ENCODE results near the gene RASGRF2.

RASGRF2 gene

GRCh38 chr5:81067406-81067805 is 107.2 kb downstream of the RASGRF2 start:
- FAIRE-seq (no peak), DNase-seq (ENCODE audit: insufficient read length, low spot score) (no peak)

GRCh38 chr5:81068063-81068462 is 107.9 kb downstream of the RASGRF2 start:
- DNase-seq (ENCODE audit: insufficient read length, low spot score) (no peak), FAIRE-seq (no peak)

GRCh38 chr5:81068635-81069034 is 108.5 kb downstream of the RASGRF2 start:
- FAIRE-seq: no peak
- no peak for DNase-seq (ENCODE audit: insufficient read length, low spot score)

- no peak for FAIRE-seq
- DNase-seq (ENCODE audit: insufficient read length, low spot score): no peak
Observed at GRCh38 chr5:81069990-81070389, 109.8 kb downstream of the RASGRF2 start.

- DNase-seq (ENCODE audit: insufficient read length, low spot score) (no peak), FAIRE-seq (no peak)
Observed at GRCh38 chr5:81070571-81071255, 110.5 kb downstream of the RASGRF2 start.

- DNase-seq (ENCODE audit: insufficient read length, low spot score) (no peak), FAIRE-seq (no peak)
Observed at GRCh38 chr5:81075041-81075440, 114.9 kb downstream of the RASGRF2 start.

- FAIRE-seq (no peak), DNase-seq (ENCODE audit: insufficient read length, low spot score) (no peak)
Observed at GRCh38 chr5:81077105-81077504, 116.9 kb downstream of the RASGRF2 start.

GRCh38 chr5:81078930-81079329 is 118.8 kb downstream of the RASGRF2 start:
- DNase-seq (ENCODE audit: insufficient read length, low spot score) (no peak), FAIRE-seq (no peak)

- DNase-seq (ENCODE audit: insufficient read length, low spot score) (no peak), FAIRE-seq (no peak)
Observed at GRCh38 chr5:81080809-81081460, 120.8 kb downstream of the RASGRF2 start.

GRCh38 chr5:81081461-81081835 is 121.3 kb downstream of the RASGRF2 start:
- no peak for FAIRE-seq

GRCh38 chr5:81086881-81087281 is 126.7 kb downstream of the RASGRF2 start:
- FAIRE-seq: no peak
- no peak for DNase-seq (ENCODE audit: insufficient read length, low spot score)

More at GRCh38 chr5:81081461-81081835, 121.3 kb downstream of the RASGRF2 start:
- DNase-seq (ENCODE audit: insufficient read length, low spot score): no peak

- DNase-seq (ENCODE audit: insufficient read length, low spot score): no peak
- FAIRE-seq: no peak
Observed at GRCh38 chr5:81091199-81091598, 131.0 kb downstream of the RASGRF2 start.

- FAIRE-seq (no peak), DNase-seq (ENCODE audit: insufficient read length, low spot score) (no peak)
Observed at GRCh38 chr5:81093536-81094196, 133.5 kb downstream of the RASGRF2 start.

- no peak for FAIRE-seq
Observed at GRCh38 chr5:81095835-81096234, 135.7 kb downstream of the RASGRF2 start.

GRCh38 chr5:81097713-81098112 is 137.6 kb downstream of the RASGRF2 start:
- DNase-seq (ENCODE audit: insufficient read length, low spot score): no peak

More at GRCh38 chr5:81095835-81096234, 135.7 kb downstream of the RASGRF2 start:
- no peak for DNase-seq (ENCODE audit: insufficient read length, low spot score)

GRCh38 chr5:81105261-81105877 is 145.2 kb downstream of the RASGRF2 start:
- DNase-seq (ENCODE audit: insufficient read length, low spot score) (no peak), FAIRE-seq (no peak)

More at GRCh38 chr5:81097713-81098112, 137.6 kb downstream of the RASGRF2 start:
- FAIRE-seq: no peak

GRCh38 chr5:81115261-81115660 is 155.1 kb downstream of the RASGRF2 start:
- no peak for FAIRE-seq
- no peak for DNase-seq (ENCODE audit: insufficient read length, low spot score)

- FAIRE-seq: no peak
- no peak for DNase-seq (ENCODE audit: insufficient read length, low spot score)
Observed at GRCh38 chr5:81117566-81117965, 157.4 kb downstream of the RASGRF2 start.

- FAIRE-seq: no peak
- no peak for DNase-seq (ENCODE audit: insufficient read length, low spot score)
Observed at GRCh38 chr5:81121273-81121672, 161.1 kb downstream of the RASGRF2 start.

GRCh38 chr5:81121836-81122630 is 161.9 kb downstream of the RASGRF2 start:
- no peak for DNase-seq (ENCODE audit: insufficient read length, low spot score)
- no peak for FAIRE-seq

Data from HTR-8/SVneo (cell line).